ENCODE data around the gene PGGHG. TPM values are rescaled to one million over a fixed set of nuclear protein-coding genes. Genes with fewer than 3 reads are reported as not detected.

The PGGHG gene
- total RNA-seq, 1 experiment from 2014 or later: 9.5 TPM

- intact Hi-C loops (cut with micrococcal nuclease; ENCODE audit: unreplicated experiment): no loop called here
- CTCF ChIA-PET: no interaction called here
- BruUV-seq (replicated peaks): no TSS peak
Observed at GRCh38 chr11:298406-299065, 9.6 kb downstream of the PGGHG start.

GRCh38 chr11:299081-299891 is 10.4 kb downstream of the PGGHG start, which contains the start of gene IFITM5:
TSS of gene IFITM5 (minus strand) at chr11:299526. CDS start at chr11:299490, 36 bp downstream.
- H3K9me3 Mint-ChIP-seq (ENCODE audit: low read depth, unreplicated experiment): no peaks in the 10 kb centered on the region
- CTCF ChIA-PET: no interaction called here
- no peak within 1 kb of the TSS for H3K27ac Mint-ChIP-seq (ENCODE audit: unreplicated experiment)
- H3K36me3 Mint-ChIP-seq (ENCODE audit: insufficient read depth, unreplicated experiment): no peaks in the 10 kb centered on the region
- TF ChIP-seq CTCF (IDR thresholded peaks at IDR 0.05; ENCODE audit: unreplicated experiment): no peak
- intact Hi-C loops (cut with micrococcal nuclease; ENCODE audit: unreplicated experiment): no loop called here
- H3K4me3 Mint-ChIP-seq (ENCODE audit: low read depth, unreplicated experiment): no peak within 1 kb of the TSS
- peaks cover 60% of the 10 kb centered on the region for H3K27me3 Mint-ChIP-seq (ENCODE audit: unreplicated experiment)
- DNase-seq: no peak
- no TSS peak for BruUV-seq (replicated peaks)
- H3K4me1 Mint-ChIP-seq (ENCODE audit: low read depth, unreplicated experiment): peaks cover 20% of the 10 kb centered on the region

More at GRCh38 chr11:298406-299065, 9.6 kb downstream of the PGGHG start:
- TF ChIP-seq CTCF (IDR thresholded peaks at IDR 0.05; ENCODE audit: unreplicated experiment): no peak
- no peak overlapping the region for H3K4me3 Mint-ChIP-seq (ENCODE audit: low read depth, unreplicated experiment)
- H3K9me3 Mint-ChIP-seq (ENCODE audit: low read depth, unreplicated experiment): no peaks in the 10 kb centered on the region
- H3K27me3 Mint-ChIP-seq (ENCODE audit: unreplicated experiment): peaks cover 60% of the 10 kb centered on the region
- H3K27ac Mint-ChIP-seq (ENCODE audit: unreplicated experiment): no peak overlapping the region
- H3K4me1 Mint-ChIP-seq (ENCODE audit: low read depth, unreplicated experiment): peaks cover 20% of the 10 kb centered on the region
- H3K36me3 Mint-ChIP-seq (ENCODE audit: insufficient read depth, unreplicated experiment): no peaks in the 10 kb centered on the region
- DNase-seq: no peak

GRCh38 chr11:299951-300735 is 11.2 kb downstream of the PGGHG start:
- no peak for TF ChIP-seq CTCF (IDR thresholded peaks at IDR 0.05; ENCODE audit: unreplicated experiment)
- Mint-ChIP-seq H3K27ac (ENCODE audit: unreplicated experiment) (no peak overlapping the region), H3K36me3 (ENCODE audit: insufficient read depth, unreplicated experiment) (no peaks in the 10 kb centered on the region), H3K27me3 (ENCODE audit: unreplicated experiment) (peaks cover 56% of the 10 kb centered on the region), H3K9me3 (ENCODE audit: low read depth, unreplicated experiment) (no peaks in the 10 kb centered on the region), H3K4me3 (ENCODE audit: low read depth, unreplicated experiment) (no peak overlapping the region), H3K4me1 (ENCODE audit: low read depth, unreplicated experiment) (peaks cover 20% of the 10 kb centered on the region)
- DNase-seq: no peak
- CTCF ChIA-PET: interaction anchor here (1.1 kb wide), 1 partner anchor 10 kb away, joined by 3 read pairs; no protein-coding TSS in a partner anchor
- no TSS peak for BruUV-seq (replicated peaks)
- intact Hi-C loops (cut with micrococcal nuclease; ENCODE audit: unreplicated experiment): loop anchor here (10.0 kb wide), 1 partner anchor 55 kb away; no protein-coding TSS in a partner anchor

GRCh38 chr11:303363-303762 is 14.4 kb downstream of the PGGHG start:
- H3K27me3 Mint-ChIP-seq (ENCODE audit: unreplicated experiment): peaks cover 31% of the 10 kb centered on the region
- peak overlapping the region; percentile 17 for H3K4me3 Mint-ChIP-seq (ENCODE audit: low read depth, unreplicated experiment)
- intact Hi-C loops (cut with micrococcal nuclease; ENCODE audit: unreplicated experiment): loop anchor here (10.0 kb wide), 1 partner anchor 51 kb away; no protein-coding TSS in a partner anchor
- H3K4me1 Mint-ChIP-seq (ENCODE audit: low read depth, unreplicated experiment): peaks cover 27% of the 10 kb centered on the region
- DNase-seq: no peak
- CTCF ChIA-PET: no interaction called here
- no peaks in the 10 kb centered on the region for H3K36me3 Mint-ChIP-seq (ENCODE audit: insufficient read depth, unreplicated experiment)
- no TSS peak for BruUV-seq (replicated peaks)
- no peak overlapping the region for H3K27ac Mint-ChIP-seq (ENCODE audit: unreplicated experiment)
- TF ChIP-seq CTCF (IDR thresholded peaks at IDR 0.05; ENCODE audit: unreplicated experiment): no peak
- H3K9me3 Mint-ChIP-seq (ENCODE audit: low read depth, unreplicated experiment): no peaks in the 10 kb centered on the region

Measured in Calu3 (cell line).